ENCODE measurements around the gene HDAC4. TPM values are rescaled to one million over a fixed set of nuclear protein-coding genes. Genes with fewer than 3 reads are reported as not detected.

HDAC4 gene
- total and polyA plus RNA-seq, 2 of the 4 experiments (the other 2 are of a cell fraction) = 4.1 to 7.2 TPM

- H3K79me1 ChIP-seq (ENCODE audit: low read depth in 1 of 2, low read length in 2 of 2) = peaks cover 19 to 20% of the 10 kb centered on the region in 2 experiments
- H2AK5ac ChIP-seq (ENCODE audit: low read depth, low read length) = no peak overlapping the region; the same call in 1 of the 2 replicates
- no peak overlapping the region for H4K91ac ChIP-seq (ENCODE audit: insufficient read depth, low read depth, low read length)
- H3K9ac ChIP-seq (ENCODE audit: low read depth, low read length) = no peak overlapping the region
- no peaks in the 10 kb centered on the region for H3K27me3 ChIP-seq (ENCODE audit: control insufficient read depth, insufficient read depth, low read length)
- no peaks in the 10 kb centered on the region for H3K4me1 ChIP-seq (ENCODE audit: control insufficient read depth, insufficient read depth, low read length)
- BruUV-seq (replicated peaks) = no TSS peak
- no peaks in the 10 kb centered on the region; the same call in 1 of the 2 replicates for H3K9me1 ChIP-seq (ENCODE audit: insufficient read depth, low read length)
- in situ Hi-C loops (cut with MboI; ENCODE audit: low sequenced_read_pairs) (no loop called here), intact Hi-C loops (cut with micrococcal nuclease) (no loop called here), dilution Hi-C loops (cut with HindIII; ENCODE audit: low sequenced_read_pairs, unreplicated experiment) (no loop called here)
- DNase-seq (no peak), ATAC-seq (ENCODE audit: low read depth) (no peak)
- WGBS, 2 experiments (ENCODE audit: extremely low coverage in 2 of 2, insufficient read length in 1 of 2) = 81% methylated on average over 4 of the region's 11 CpGs; no CpG with 5 or more reads in 1 of the 2 experiments
- H3K36me3 ChIP-seq (ENCODE audit: control insufficient read depth, insufficient read depth, low read length) = no peaks in the 10 kb centered on the region; the same call in 1 of the 2 replicates
- ChIA-PET POLR2A (ENCODE audit: unreplicated experiment) (no interaction called here), CTCF (no interaction called here)
- no peak overlapping the region for H2BK120ac ChIP-seq (ENCODE audit: low read depth, low read length)
- H2AFZ ChIP-seq (replicated peaks; ENCODE audit: low read length, poor library complexity) = no peak overlapping the region
- peaks cover 8% of the 10 kb centered on the region for H4K20me1 ChIP-seq (ENCODE audit: insufficient read depth, low read length)
- no peak overlapping the region for H3K14ac ChIP-seq (replicated peaks; ENCODE audit: low read depth, low read length)
- H2AK9ac ChIP-seq (replicated peaks; ENCODE audit: low read depth, low read length, poor library complexity) = no peak overlapping the region
- H3K4me3 ChIP-seq (ENCODE audit: insufficient read depth, low read depth, low read length) = no peak overlapping the region
- no peak overlapping the region for H4K8ac ChIP-seq (ENCODE audit: low read depth in 2 of 2, low read length in 2 of 2)
- H2BK15ac ChIP-seq (ENCODE audit: low read depth, low read length) = no peak overlapping the region
- no peaks in the 10 kb centered on the region for H3K9me3 ChIP-seq (ENCODE audit: control insufficient read depth, insufficient read depth, low read length)
- H3K56ac ChIP-seq (ENCODE audit: extremely low read depth, insufficient read depth, low read length) = no peak overlapping the region
- H3K27ac ChIP-seq (ENCODE audit: insufficient read depth, low read length) = no peak overlapping the region
- no peak overlapping the region for H2BK5ac ChIP-seq (ENCODE audit: low read depth, low read length, poor library complexity, severe bottlenecking)
- no peak overlapping the region for H4K5ac ChIP-seq (ENCODE audit: low read depth, low read length)
- no peak overlapping the region for H3K18ac ChIP-seq (ENCODE audit: low read depth, low read length)
- H3K4ac ChIP-seq (ENCODE audit: low read depth, low read length) = no peak overlapping the region
- no peak overlapping the region for H3K4me2 ChIP-seq (ENCODE audit: low read depth, low read length)
- TF ChIP-seq SMC3 (IDR thresholded peaks at IDR 0.05; ENCODE audit: low read depth, low read length) (no peak), RFX5 (IDR thresholded peaks at IDR 0.05; ENCODE audit: low read depth, low read length) (no peak), RCOR1 (IDR thresholded peaks at IDR 0.05; ENCODE audit: insufficient replicate concordance, low read length) (no peak), RAD21 (IDR thresholded peaks at IDR 0.05; ENCODE audit: low read length) (no peak), USF2 (IDR thresholded peaks at IDR 0.05; ENCODE audit: low read depth, low read length) (no peak)
- no peak overlapping the region for H2BK20ac ChIP-seq (ENCODE audit: low read depth, low read length)
- H3K23ac ChIP-seq (ENCODE audit: low read depth, low read length) = no peak overlapping the region; the same call in 1 of the 2 replicates
Measured at GRCh38 chr2:239204876-239205468, 195.8 kb downstream of the HDAC4 start.

Measured in IMR-90 (cell line).